CD4-positive, alpha-beta T cell (primary cell): ENCODE measurements around the gene GCDH. TPM values are rescaled to one million over a fixed set of nuclear protein-coding genes. Genes with fewer than 3 reads are reported as not detected.

Source experiments
- ATAC-seq: fragments of 200-7000 bp; cut with Tn5 transposase; one replicate; pipeline ENCODE4 v1.10.0; 2022; ENCODE audit warnings: mild to moderate bottlenecking; ENCODE audit not compliant: poor library complexity
- CTCF ChIA-PET: fragments of 350-600 bp; sonication (Branson Sonifier 250); formaldehyde crosslinking; loops from one replicate; lab custom pipeline; 2021; ENCODE audit warnings: antibody characterized with exemption, inconsistent platforms; lab: Charles Lee
- POLR2A ChIA-PET: fragments of 350-600 bp; sonication (Branson Sonifier 250); formaldehyde crosslinking; loops from one replicate; lab custom pipeline; 2021; ENCODE audit warnings: antibody characterized with exemption, inconsistent platforms; lab: Charles Lee
- DNase-seq, 14 experiments: peaks; one replicate each; pipeline ENCODE4 v3.0.0-alpha.2; 2013 to 2020; ENCODE audit warnings: mixed read lengths in 2 of 14
- H3K27ac ChIP-seq, 2 donors: one replicate each; pipeline versions ENCODE4 v1.5.1 to v1.7.0; 2013; ENCODE audit warnings: low read length in 2 of 2, low read depth in 1 of 2, mild to moderate bottlenecking in 1 of 2
- H3K27me3 ChIP-seq, 2 experiments: 1 replicate in 1 of 2; 2 replicates in 1 of 2; pipeline versions ENCODE4 v1.6.1 to v1.7.0; 2013; ENCODE audit warnings: low read length in 2 of 2, control low read depth in 1 of 2, mild to moderate bottlenecking in 1 of 2, moderate library complexity in 1 of 2; ENCODE audit not compliant: insufficient read depth in 2 of 2, control insufficient read depth in 1 of 2
- H3K36me3 ChIP-seq: one replicate; pipeline ENCODE4 v1.6.1; 2013; ENCODE audit warnings: low read length, control low read depth; ENCODE audit not compliant: insufficient read depth
- H3K4me1 ChIP-seq: one replicate; pipeline ENCODE4 v1.6.1; 2013; ENCODE audit warnings: low read length, control low read depth; ENCODE audit not compliant: insufficient read depth
- H3K4me3 ChIP-seq: one replicate; pipeline ENCODE4 v1.5.1; 2013; ENCODE audit warnings: mild to moderate bottlenecking, low read length, moderate library complexity
- H3K9me3 ChIP-seq, 2 experiments: 1 replicate in 1 of 2; 2 replicates in 1 of 2; pipeline versions ENCODE4 v1.6.1 to v1.7.0; 2013; ENCODE audit warnings: low read length in 2 of 2, mild to moderate bottlenecking in 2 of 2, control low read depth in 1 of 2, moderate library complexity in 1 of 2; ENCODE audit not compliant: control insufficient read depth in 1 of 2, insufficient read depth in 1 of 2
- H3K27ac Mint-ChIP-seq: one replicate; pipeline ENCODE4 v1.8.0; 2020; ENCODE audit warnings: mixed read lengths
- H3K27me3 Mint-ChIP-seq: one replicate; pipeline ENCODE4 v1.8.0; 2021; ENCODE audit warnings: mixed read lengths
- H3K36me3 Mint-ChIP-seq: one replicate; pipeline ENCODE4 v1.8.0; 2021; ENCODE audit warnings: low read depth, mixed read lengths
- H3K4me1 Mint-ChIP-seq: one replicate; pipeline ENCODE4 v1.8.0; 2021; ENCODE audit warnings: low read depth, mixed read lengths
- H3K4me3 Mint-ChIP-seq: one replicate; pipeline ENCODE4 v1.8.0; 2020; ENCODE audit warnings: mild to moderate bottlenecking, mixed read lengths
- H3K9me3 Mint-ChIP-seq: one replicate; pipeline ENCODE4 v1.8.0; 2020; ENCODE audit warnings: mixed read lengths
- intact Hi-C, 2 experiments: fragments of 100-400 bp; cut with DNase I in 1 of 2; cut with micrococcal nuclease in 1 of 2; formaldehyde crosslinking; loops; one replicate each; pipeline versions ENCODE4 v1.15.1 to v1.9.0; 2023 to 2025; cut with DNase I, micrococcal nuclease
- total RNA-seq, 174 experiments: library from RNA in 2 of 174; stranded (reverse) in 2 of 174; gene quantifications; one replicate each; pipeline ENCODE4 v1.2.3 and lab custom pipeline; 2021 to 2026
- TF ChIP-seq, protein P1 (sequence below): fragments of 200-600 bp; IDR thresholded peaks from one replicate; pipeline ENCODE4 v1.8.0; 2022; ENCODE audit warnings: antibody characterized with exemption, mild to moderate bottlenecking

The GCDH gene
- total RNA-seq, 2 experiments from 2014 or later = 39.2 to 42.1 TPM

GRCh38 chr19:12932392-12933286 lies 41.7 kb downstream of the GCDH start:
- peaks cover 35% of the 10 kb centered on the region for H3K4me1 Mint-ChIP-seq
- H3K4me3 ChIP-seq = peak overlapping the region; percentile 82
- no peak for ATAC-seq

GRCh38 chr19:12933287-12934072 lies 42.5 kb downstream of the GCDH start, which contains the start of gene FARSA:
Gene FARSA (minus strand): TSS chr19:12933711. CDS start chr19:12933696, 15 bp downstream.
- Histone ChIP-seq H3K4me1 (peaks cover 45% of the 10 kb centered on the region), H3K27me3 (no peaks in the 10 kb centered on the region), H3K4me3 (peak within 1 kb of the TSS; percentile 82), H3K27ac (peak within 1 kb of the TSS; percentile 29 to 46), H3K36me3 (peaks cover 27% of the 10 kb centered on the region), H3K9me3 (no peaks in the 10 kb centered on the region)
- Mint-ChIP-seq H3K4me1 (peaks cover 44% of the 10 kb centered on the region), H3K9me3 (no peaks in the 10 kb centered on the region), H3K27me3 (no peaks in the 10 kb centered on the region), H3K36me3 (peaks cover 52% of the 10 kb centered on the region), H3K27ac (peak within 1 kb of the TSS; percentile 79), H3K4me3 (peak within 1 kb of the TSS; percentile 98)
- DNase-seq = peak; percentile 78 to 94 (median 82)
- CTCF ChIA-PET = interaction anchor here (2.1 kb wide), 2 partner anchors 32 to 48 kb away, joined by 8 read pairs; no protein-coding TSS in a partner anchor
- ATAC-seq = peak; percentile 52
- intact Hi-C loops = loop anchor here (1.0 to 10.0 kb wide), 5 partner anchors 14 to 199 kb away; partner anchors contain the start of genes GCDH (in 1 of the 2), GET3 (in 1 of the 2), PRDX2 (in 1 of the 2) and RNASEH2A (in 1 of the 2)
- POLR2A ChIA-PET = interaction anchor here (0.5 to 3.2 kb wide), 10 partner anchors 14 to 166 kb away, joined by 3 to 26 read pairs (median 5); partner anchors contain the start of genes GCDH and SYCE2
- TF ChIP-seq, protein P1, sequence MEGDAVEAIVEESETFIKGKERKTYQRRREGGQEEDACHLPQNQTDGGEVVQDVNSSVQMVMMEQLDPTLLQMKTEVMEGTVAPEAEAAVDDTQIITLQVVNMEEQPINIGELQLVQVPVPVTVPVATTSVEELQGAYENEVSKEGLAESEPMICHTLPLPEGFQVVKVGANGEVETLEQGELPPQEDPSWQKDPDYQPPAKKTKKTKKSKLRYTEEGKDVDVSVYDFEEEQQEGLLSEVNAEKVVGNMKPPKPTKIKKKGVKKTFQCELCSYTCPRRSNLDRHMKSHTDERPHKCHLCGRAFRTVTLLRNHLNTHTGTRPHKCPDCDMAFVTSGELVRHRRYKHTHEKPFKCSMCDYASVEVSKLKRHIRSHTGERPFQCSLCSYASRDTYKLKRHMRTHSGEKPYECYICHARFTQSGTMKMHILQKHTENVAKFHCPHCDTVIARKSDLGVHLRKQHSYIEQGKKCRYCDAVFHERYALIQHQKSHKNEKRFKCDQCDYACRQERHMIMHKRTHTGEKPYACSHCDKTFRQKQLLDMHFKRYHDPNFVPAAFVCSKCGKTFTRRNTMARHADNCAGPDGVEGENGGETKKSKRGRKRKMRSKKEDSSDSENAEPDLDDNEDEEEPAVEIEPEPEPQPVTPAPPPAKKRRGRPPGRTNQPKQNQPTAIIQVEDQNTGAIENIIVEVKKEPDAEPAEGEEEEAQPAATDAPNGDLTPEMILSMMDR = no peak

More at GRCh38 chr19:12932392-12933286, 41.7 kb downstream of the GCDH start:
- DNase-seq = no peak
- no peaks in the 10 kb centered on the region for H3K9me3 Mint-ChIP-seq
- ChIA-PET CTCF (interaction anchor here (2.1 kb wide), 2 partner anchors 33 to 48 kb away, joined by 8 read pairs; no protein-coding TSS in a partner anchor), POLR2A (interaction anchor here (1.3 to 3.2 kb wide), 8 partner anchors 13 to 167 kb away, joined by 4 to 26 read pairs (median 7); partner anchors contain the start of genes GCDH and SYCE2)
- Histone ChIP-seq H3K9me3 (no peaks in the 10 kb centered on the region), H3K27me3 (no peaks in the 10 kb centered on the region), H3K36me3 (peaks cover 33% of the 10 kb centered on the region), H3K4me1 (peaks cover 41% of the 10 kb centered on the region), H3K27ac (no peak overlapping the region)
- TF ChIP-seq, protein P1 = no peak
- intact Hi-C loops = loop anchor here (1.0 to 10.0 kb wide), 5 partner anchors 13 to 198 kb away; partner anchors contain the start of genes GCDH (in 1 of the 2), GET3 (in 1 of the 2), PRDX2 (in 1 of the 2) and RNASEH2A (in 1 of the 2)
- peak overlapping the region; percentile 79 for H3K27ac Mint-ChIP-seq
- peaks cover 51% of the 10 kb centered on the region for H3K36me3 Mint-ChIP-seq
- H3K27me3 Mint-ChIP-seq = no peaks in the 10 kb centered on the region
- peak overlapping the region; percentile 98 for H3K4me3 Mint-ChIP-seq
